Activated CD8-positive, alpha-beta memory T cell treated with anti-CD3 and anti-CD28 coated beads for 1 hour (primary cell): ENCODE measurements around the gene COX6B1.
A peak's percentile ranks its signal among the peaks of the same experiment; 100 is the strongest.
"Not testable (repeated sequence)": the region's sequence is repeated elsewhere in the genome, so short reads cannot be mapped to it uniquely, and the experiment has no call there.

Experiments
- DNase-seq, 2 donors: peaks; one replicate each; pipeline ENCODE4 v3.0.0-alpha.2; 2020; ENCODE audit warnings: low read depth in 1 of 2; ENCODE audit errors: extremely low read depth in 1 of 2

COX6B1 gene

GRCh38 chr19:35648017-35648961 lies at the start of gene COX6B1:
Gene COX6B1 (plus strand): TSS chr19:35648323. CDS start chr19:35651244, 2,921 bp downstream.
- DNase-seq: peak; percentile 75 to 85

- no peak for DNase-seq
Observed at GRCh38 chr19:35601971-35602370, 46.2 kb upstream of the COX6B1 start.

- DNase-seq: not testable (repeated sequence)
Observed at GRCh38 chr19:35604436-35604835, 43.7 kb upstream of the COX6B1 start.

GRCh38 chr19:35607170-35607569 lies 41.0 kb upstream of the COX6B1 start:
- not testable (repeated sequence) for DNase-seq

GRCh38 chr19:35607661-35608060 lies 40.5 kb upstream of the COX6B1 start:
- DNase-seq: no peak

GRCh38 chr19:35608251-35608650 lies 39.9 kb upstream of the COX6B1 start:
- no peak for DNase-seq

GRCh38 chr19:35609851-35610353 lies 38.2 kb upstream of the COX6B1 start:
- DNase-seq: no peak

GRCh38 chr19:35612224-35612558 lies 35.9 kb upstream of the COX6B1 start:
- DNase-seq: no peak

- DNase-seq: peak; percentile 82 to 95
Observed at GRCh38 chr19:35612559-35613321, 35.4 kb upstream of the COX6B1 start, which contains the start of gene HAUS5. Gene HAUS5 (plus strand): TSS chr19:35612735. CDS start chr19:35612795, 60 bp downstream.

GRCh38 chr19:35613574-35613973 lies 34.5 kb upstream of the COX6B1 start:
- DNase-seq: no peak

GRCh38 chr19:35615036-35615435 lies 33.1 kb upstream of the COX6B1 start:
- DNase-seq: no peak

- no peak for DNase-seq
Observed at GRCh38 chr19:35618857-35619256, 29.3 kb upstream of the COX6B1 start.

GRCh38 chr19:35619290-35619923 lies 28.7 kb upstream of the COX6B1 start:
- no peak for DNase-seq

GRCh38 chr19:35620001-35620400 lies 28.1 kb upstream of the COX6B1 start:
- no peak for DNase-seq

- no peak for DNase-seq
Observed at GRCh38 chr19:35621708-35622107, 26.4 kb upstream of the COX6B1 start.

- DNase-seq: no peak
Observed at GRCh38 chr19:35622750-35623149, 25.4 kb upstream of the COX6B1 start.

GRCh38 chr19:35623327-35624010 lies 24.7 kb upstream of the COX6B1 start:
- no peak for DNase-seq

GRCh38 chr19:35628264-35628564 lies 19.9 kb upstream of the COX6B1 start:
- no peak for DNase-seq

GRCh38 chr19:35628565-35629331 lies 19.4 kb upstream of the COX6B1 start, which contains the start of gene RBM42:
Gene RBM42 (plus strand): TSS chr19:35629036. CDS start chr19:35629154, 118 bp downstream.
- peak; percentile 95 to 96 for DNase-seq

GRCh38 chr19:35629332-35629633 lies 18.8 kb upstream of the COX6B1 start:
- DNase-seq: no peak
